Activated CD8-positive, alpha-beta T cell treated with anti-CD3 and anti-CD28 coated beads, Interleukin-2, amount 10 ng/mL, durations not matched to agents 7 days and 5 days (primary cell): ENCODE data around the gene MRPL27. TPM values are rescaled to one million over a fixed set of nuclear protein-coding genes. Genes with fewer than 3 reads are reported as not detected.
"Not testable (repeated sequence)": the region's sequence is repeated elsewhere in the genome, so short reads cannot be mapped to it uniquely, and the experiment has no call there.

ENCODE experiments used
- ATAC-seq: fragments of 150-1000 bp; cut with Tn5 transposase; one replicate; pipeline ENCODE4 v1.10.0; 2021; ENCODE audit warnings: moderate library complexity
- CTCF ChIA-PET: fragments of 350-600 bp; sonication (Branson Sonifier 250); formaldehyde crosslinking; loops from one replicate; lab custom pipeline; 2021; ENCODE audit warnings: antibody characterized with exemption; lab: Charles Lee
- POLR2A ChIA-PET: fragments of 350-600 bp; sonication (Branson Sonifier 250); formaldehyde crosslinking; loops from one replicate; lab custom pipeline; 2021; ENCODE audit warnings: antibody characterized with exemption; lab: Charles Lee
- DNase-seq: peaks from one replicate; pipeline ENCODE4 v3.0.0-alpha.2; 2020
- H3K27ac Mint-ChIP-seq: one replicate; pipeline ENCODE4 v1.8.0; 2021; ENCODE audit warnings: mild to moderate bottlenecking, mixed read lengths
- H3K27me3 Mint-ChIP-seq: one replicate; pipeline ENCODE4 v1.8.0; 2021; ENCODE audit warnings: low read depth, mixed read lengths
- H3K36me3 Mint-ChIP-seq: one replicate; pipeline ENCODE4 v1.8.0; 2021; ENCODE audit warnings: low read depth, mixed read lengths
- H3K4me1 Mint-ChIP-seq: one replicate; pipeline ENCODE4 v1.8.0; 2021; ENCODE audit warnings: low read depth, mixed read lengths
- H3K4me3 Mint-ChIP-seq: one replicate; pipeline ENCODE4 v1.8.0; 2021; ENCODE audit warnings: mild to moderate bottlenecking, mixed read lengths
- H3K9me3 Mint-ChIP-seq: one replicate; pipeline ENCODE4 v1.8.0; 2022; ENCODE audit warnings: mixed read lengths; ENCODE audit not compliant: insufficient read depth
- total RNA-seq, 2 experiments: library from RNA; stranded (reverse); gene quantifications; one replicate each; pipeline ENCODE4 v1.2.3, GENCODE V29; 2021

Gene MRPL27
- total RNA-seq, 2 experiments from 2014 or later = 81.0 to 85.4 TPM

DNA sequence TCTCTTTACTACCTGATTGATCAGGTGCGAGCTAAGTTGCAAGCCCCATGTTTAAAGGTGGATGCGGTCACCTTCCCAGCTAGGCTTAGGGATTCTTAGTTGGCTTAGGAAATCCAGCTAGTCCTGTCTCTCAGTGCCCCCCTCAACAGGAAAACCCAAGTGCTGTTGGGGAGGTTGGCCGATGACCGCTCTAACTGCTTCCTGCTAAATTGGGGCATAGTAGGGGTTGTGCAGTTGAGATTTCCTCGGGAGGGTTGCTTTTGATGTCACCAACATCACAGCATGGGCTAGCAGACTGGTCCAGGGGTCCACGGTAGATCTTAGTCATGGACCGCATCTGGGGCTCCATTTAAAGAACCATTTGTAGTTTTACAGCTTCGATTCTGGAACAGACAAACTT, 26.6 kb upstream of the MRPL27 start:
- ChIA-PET CTCF (interaction anchor here (3.1 to 6.9 kb wide), 4 partner anchors 14 to 79 kb away, joined by 15 to 84 read pairs (median 38); partner anchors contain the start of genes ACSF2 and RSAD1), POLR2A (interaction anchor here (1.3 kb wide), 1 partner anchor 38 kb away, joined by 5 read pairs; no protein-coding TSS in a partner anchor)
- not testable (repeated sequence) for DNase-seq, H3K27me3 Mint-ChIP-seq, H3K4me3 Mint-ChIP-seq, H3K27ac Mint-ChIP-seq, H3K9me3 Mint-ChIP-seq, ATAC-seq
- peaks cover 23% of the 10 kb centered on the region for H3K4me1 Mint-ChIP-seq
- peaks cover 16% of the 10 kb centered on the region for H3K36me3 Mint-ChIP-seq

DNA sequence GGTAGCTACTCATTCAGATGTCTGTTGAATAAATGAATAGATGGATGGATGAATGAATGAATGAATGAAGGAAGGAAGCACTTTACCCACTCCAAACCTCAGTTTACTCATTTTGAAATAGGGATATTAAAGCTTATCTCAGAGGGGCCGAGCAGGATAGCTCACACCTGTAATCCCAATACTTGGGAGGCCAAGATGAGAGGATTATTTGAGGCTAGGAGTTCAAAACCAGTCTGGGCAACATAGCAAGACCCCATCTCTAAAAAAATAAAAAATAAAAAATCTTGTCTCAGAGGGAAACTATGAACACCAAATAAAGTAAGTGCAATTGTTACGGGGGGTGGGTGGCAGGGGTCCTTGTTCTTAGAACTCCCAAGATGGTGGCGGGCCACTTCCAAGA, 25.7 kb upstream of the MRPL27 start:
- not testable (repeated sequence) for ATAC-seq, H3K27ac Mint-ChIP-seq, H3K4me3 Mint-ChIP-seq, H3K9me3 Mint-ChIP-seq, DNase-seq, H3K27me3 Mint-ChIP-seq
- Mint-ChIP-seq H3K4me1 (peaks cover 27% of the 10 kb centered on the region), H3K36me3 (peaks cover 24% of the 10 kb centered on the region)
- POLR2A ChIA-PET = interaction anchor here (1.3 to 4.2 kb wide), 6 partner anchors 8 to 73 kb away, joined by 5 to 53 read pairs (median 18); partner anchors contain the start of genes EME1 and MRPL27
- CTCF ChIA-PET = interaction anchor here (0.8 to 6.9 kb wide), 13 partner anchors 8 to 310 kb away, joined by 3 to 84 read pairs (median 19); partner anchors contain the start of genes ACSF2, ANKRD40, COL1A1 and EME1

DNA sequence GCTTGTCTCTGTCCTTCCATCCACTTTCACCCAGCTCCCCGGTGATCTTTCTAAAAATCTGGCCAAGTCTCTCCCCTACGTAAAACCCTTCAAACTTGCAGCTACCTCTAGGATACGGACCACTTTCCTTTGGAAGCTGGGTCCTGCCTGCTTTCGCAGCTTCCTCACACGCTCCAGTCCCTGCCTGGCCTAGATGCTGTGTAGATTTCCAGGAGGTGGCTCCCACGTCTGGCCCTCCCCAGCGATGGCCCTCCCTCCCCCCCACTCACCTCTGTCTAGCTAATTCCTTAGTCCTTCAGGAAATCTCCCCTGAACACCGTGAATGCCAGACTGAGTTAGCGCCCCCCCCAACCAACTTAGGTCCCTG, 24.9 kb upstream of the MRPL27 start:
- peak overlapping the region; percentile 93 for H3K4me3 Mint-ChIP-seq
- CTCF ChIA-PET = interaction anchor here (0.8 to 6.9 kb wide), 36 partner anchors 9 to 1966 kb away, joined by 3 to 84 read pairs (median 6); partner anchors contain the start of genes ACSF2, ANKRD40, COL1A1 and EME1
- H3K36me3 Mint-ChIP-seq = peaks cover 32% of the 10 kb centered on the region
- ATAC-seq = no peak
- no peak for DNase-seq
- H3K27me3 Mint-ChIP-seq = no peaks in the 10 kb centered on the region
- peak overlapping the region; percentile 94 for H3K27ac Mint-ChIP-seq
- POLR2A ChIA-PET = interaction anchor here (0.5 to 4.2 kb wide), 15 partner anchors 7 to 79 kb away, joined by 3 to 53 read pairs (median 6); partner anchors contain the start of genes EME1, MRPL27 and XYLT2
- peaks cover 27% of the 10 kb centered on the region for H3K4me1 Mint-ChIP-seq
- no peaks in the 10 kb centered on the region for H3K9me3 Mint-ChIP-seq

DNA sequence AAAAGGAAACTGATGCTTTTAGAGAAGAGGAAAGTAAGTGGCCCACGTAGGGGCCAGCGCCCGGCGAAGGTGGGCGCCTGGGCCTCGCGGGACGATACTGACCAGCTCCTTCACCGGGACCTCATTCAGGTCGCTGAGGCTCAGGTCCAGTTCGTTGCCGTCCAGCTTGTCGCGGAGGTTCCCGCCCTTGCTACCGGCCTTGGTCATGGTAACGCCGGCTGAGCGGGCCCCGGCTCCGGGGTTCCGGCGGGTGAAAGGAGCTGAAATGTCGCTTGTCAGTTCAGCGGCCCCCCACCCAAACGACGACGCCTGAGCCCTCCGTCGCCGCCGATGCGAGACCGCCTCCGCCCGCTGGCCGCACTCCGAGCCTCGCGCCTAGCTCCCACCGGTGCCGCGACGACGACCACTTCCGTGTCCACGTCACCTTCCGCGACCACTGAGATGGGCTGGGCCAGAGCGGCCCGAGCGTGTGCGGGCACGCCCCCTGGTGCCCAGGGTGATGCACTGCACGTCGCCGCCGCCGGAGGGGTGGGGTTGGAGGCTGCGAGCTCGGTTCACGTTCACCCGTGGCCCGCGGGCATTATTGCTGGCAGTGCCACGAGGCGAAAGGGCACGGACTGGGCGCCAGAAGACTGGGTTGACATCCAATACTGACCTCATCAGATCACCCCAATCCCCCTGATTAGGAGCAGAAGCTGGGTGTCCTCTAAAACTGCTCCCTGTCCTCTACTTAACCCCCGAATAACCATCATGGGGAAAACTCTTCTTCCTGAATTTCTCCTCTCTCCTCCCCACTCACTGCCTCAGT, 24.3 kb upstream of the MRPL27 start, which contains the start of gene LRRC59:
LRRC59 (minus strand) TSS at position 413 of the 808 bp plus-strand sequence; CDS start at position 207, 206 bp downstream.
- no peaks in the 10 kb centered on the region for H3K27me3 Mint-ChIP-seq
- ATAC-seq (peak; percentile 96), DNase-seq (peak; percentile 94)
- POLR2A ChIA-PET = interaction anchor here (0.5 to 4.2 kb wide), 21 partner anchors 8 to 728 kb away, joined by 3 to 53 read pairs (median 4); partner anchors contain the start of genes EME1, MRPL27, RSAD1 and XYLT2
- peak within 1 kb of the TSS; percentile 94 for H3K27ac Mint-ChIP-seq
- peaks cover 27% of the 10 kb centered on the region for H3K4me1 Mint-ChIP-seq
- peaks cover 36% of the 10 kb centered on the region for H3K36me3 Mint-ChIP-seq
- H3K4me3 Mint-ChIP-seq = peak within 1 kb of the TSS; percentile 93
- no peaks in the 10 kb centered on the region for H3K9me3 Mint-ChIP-seq
- CTCF ChIA-PET = interaction anchor here (0.7 to 6.9 kb wide), 47 partner anchors 8 to 1965 kb away, joined by 3 to 84 read pairs (median 6); partner anchors contain the start of genes ACSF2, ANKRD40, EME1 and MRPL27

DNA sequence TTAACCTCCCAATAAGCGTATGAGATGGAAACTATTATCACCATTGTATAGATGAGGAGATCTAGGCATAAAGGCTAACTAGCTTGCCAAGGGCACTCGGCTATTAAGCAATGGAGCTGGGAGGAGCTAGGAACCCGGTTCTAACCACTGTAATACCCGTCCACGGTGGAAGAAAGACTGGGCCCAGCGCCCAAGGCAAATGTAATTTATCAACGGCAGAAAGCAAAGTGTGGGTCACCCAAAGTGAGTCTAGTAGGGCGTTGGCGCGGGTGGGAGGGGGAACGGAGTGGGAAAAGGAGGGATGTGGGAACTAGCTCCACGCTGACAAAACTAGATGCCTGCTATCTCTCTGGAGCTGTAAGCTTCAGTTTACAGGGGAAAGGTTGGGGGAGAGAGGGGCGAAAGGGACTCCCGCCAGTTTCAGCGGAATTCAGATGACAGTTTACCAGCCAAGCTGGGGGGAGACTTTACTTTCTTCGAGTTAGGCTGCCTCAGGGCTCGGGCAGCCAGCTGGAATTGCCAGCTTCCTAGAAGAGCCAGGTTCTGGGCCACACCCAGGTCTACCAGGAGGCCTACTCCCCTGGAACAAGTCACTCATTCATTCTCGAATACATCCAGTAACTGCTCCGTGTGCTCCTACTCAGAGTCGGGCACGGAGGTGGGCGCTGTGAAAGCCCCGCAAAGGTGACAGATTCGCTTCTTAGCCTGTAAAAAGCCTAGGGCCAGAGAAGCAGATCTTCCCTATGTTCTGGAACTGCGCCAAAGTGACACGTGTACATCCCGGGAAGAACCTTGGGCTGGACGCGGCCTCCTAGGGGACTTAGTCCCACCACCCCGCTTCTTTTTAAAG, 23.5 kb upstream of the MRPL27 start:
- peak overlapping the region; percentile 93 for H3K4me3 Mint-ChIP-seq
- H3K36me3 Mint-ChIP-seq = peaks cover 39% of the 10 kb centered on the region
- CTCF ChIA-PET = interaction anchor here (0.7 to 6.9 kb wide), 45 partner anchors 7 to 1964 kb away, joined by 3 to 84 read pairs (median 6); partner anchors contain the start of genes ACSF2, EME1, MRPL27 and RSAD1
- POLR2A ChIA-PET = interaction anchor here (0.5 to 4.2 kb wide), 22 partner anchors 8 to 728 kb away, joined by 3 to 53 read pairs (median 4); partner anchors contain the start of genes EME1, MRPL27, RSAD1 and XYLT2
- no peaks in the 10 kb centered on the region for H3K27me3 Mint-ChIP-seq
- DNase-seq (peak; percentile 36), ATAC-seq (peak; percentile 18)
- H3K9me3 Mint-ChIP-seq = no peaks in the 10 kb centered on the region
- peaks cover 27% of the 10 kb centered on the region for H3K4me1 Mint-ChIP-seq
- peak overlapping the region; percentile 94 for H3K27ac Mint-ChIP-seq

DNA sequence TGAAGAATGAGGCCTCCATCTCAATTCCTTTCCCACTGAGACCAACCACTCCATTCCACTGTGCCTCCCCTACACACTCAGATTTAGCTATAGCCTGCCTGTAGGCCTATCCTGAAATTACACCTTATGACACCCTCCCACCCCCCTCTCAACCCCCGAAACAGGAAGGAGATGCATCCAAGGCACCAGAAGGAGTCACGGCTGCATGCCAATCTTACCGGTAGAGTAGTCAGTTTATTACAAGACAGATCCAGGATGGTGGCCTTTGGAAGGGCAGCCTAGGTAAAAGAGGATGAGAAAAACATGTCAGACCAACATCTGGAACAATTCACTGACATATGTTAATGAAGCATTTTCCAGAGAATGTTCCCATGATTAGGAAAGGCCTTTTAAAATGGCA, 21.7 kb upstream of the MRPL27 start:
- Mint-ChIP-seq H3K27ac (no peak overlapping the region), H3K4me3 (peak overlapping the region; percentile 93), H3K9me3 (no peaks in the 10 kb centered on the region), H3K4me1 (peaks cover 27% of the 10 kb centered on the region), H3K27me3 (no peaks in the 10 kb centered on the region), H3K36me3 (peaks cover 43% of the 10 kb centered on the region)
- no peak for DNase-seq
- ChIA-PET POLR2A (interaction anchor here (4.2 kb wide), 1 partner anchor 20 kb away, joined by 53 read pairs; the partner anchor contains the start of genes EME1 and MRPL27), CTCF (interaction anchor here (6.9 kb wide), 1 partner anchor 32 kb away, joined by 84 read pairs; no protein-coding TSS in a partner anchor)
- no peak for ATAC-seq

DNA sequence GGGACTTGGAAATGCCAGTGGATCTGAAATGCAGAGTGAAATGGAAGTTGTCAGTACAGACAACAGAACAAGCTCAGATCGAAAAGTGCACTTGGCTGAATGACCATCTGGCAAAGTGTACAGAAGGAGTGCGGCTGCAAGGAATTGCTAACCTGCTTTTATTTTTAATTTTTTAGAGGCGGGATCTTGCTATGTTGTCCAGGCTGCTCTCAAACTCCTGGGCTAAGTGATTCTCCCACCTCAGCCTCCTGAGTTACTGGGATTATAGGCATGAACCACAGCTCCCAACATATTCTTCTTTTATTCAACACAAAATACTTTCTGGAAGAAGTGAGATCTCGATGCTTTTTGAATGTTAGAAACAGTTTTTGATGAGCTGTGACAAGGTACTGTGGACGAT, 20.7 kb upstream of the MRPL27 start:
- peaks cover 27% of the 10 kb centered on the region for H3K4me1 Mint-ChIP-seq
- no peak overlapping the region for H3K4me3 Mint-ChIP-seq
- CTCF ChIA-PET = interaction anchor here (6.9 kb wide), 1 partner anchor 31 kb away, joined by 84 read pairs; no protein-coding TSS in a partner anchor
- H3K27ac Mint-ChIP-seq = no peak overlapping the region
- no peaks in the 10 kb centered on the region for H3K9me3 Mint-ChIP-seq
- POLR2A ChIA-PET = interaction anchor here (0.8 kb wide), 1 partner anchor 8 kb away, joined by 3 read pairs; no protein-coding TSS in a partner anchor
- ATAC-seq (no peak), DNase-seq (no peak)
- H3K36me3 Mint-ChIP-seq = peaks cover 50% of the 10 kb centered on the region
- H3K27me3 Mint-ChIP-seq = no peaks in the 10 kb centered on the region

DNA sequence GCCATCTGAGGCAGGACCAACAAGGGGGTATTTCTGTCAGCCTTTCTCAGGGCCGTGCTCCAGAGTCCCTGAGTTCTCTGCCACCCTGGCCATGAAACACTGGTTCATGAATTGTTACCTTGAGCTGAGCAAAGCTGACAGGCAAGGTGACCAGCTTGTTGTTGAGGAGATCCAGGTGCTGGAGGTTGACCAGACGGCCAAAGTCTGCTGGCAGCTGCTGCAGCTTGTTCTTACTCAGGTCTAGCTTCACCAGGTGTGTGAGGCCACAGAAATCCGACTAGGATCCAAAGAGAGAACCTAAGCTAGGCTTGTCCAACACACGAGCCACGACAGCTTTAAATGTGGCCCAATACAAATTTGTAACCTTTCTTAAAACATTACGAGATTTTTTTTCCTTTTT, 19.6 kb upstream of the MRPL27 start:
- peaks cover 25% of the 10 kb centered on the region for H3K4me1 Mint-ChIP-seq
- DNase-seq (no peak), ATAC-seq (no peak)
- POLR2A ChIA-PET = interaction anchor here (1.6 to 1.8 kb wide), 2 partner anchors 19 to 28 kb away, joined by 4 to 7 read pairs; no protein-coding TSS in a partner anchor
- H3K9me3 Mint-ChIP-seq = no peaks in the 10 kb centered on the region
- CTCF ChIA-PET = interaction anchor here (1.1 to 2.4 kb wide), 2 partner anchors 14 to 86 kb away, joined by 3 to 8 read pairs; partner anchors contain the start of gene RSAD1
- no peak overlapping the region for H3K4me3 Mint-ChIP-seq
- H3K36me3 Mint-ChIP-seq = peaks cover 57% of the 10 kb centered on the region
- no peaks in the 10 kb centered on the region for H3K27me3 Mint-ChIP-seq
- H3K27ac Mint-ChIP-seq = no peak overlapping the region

DNA sequence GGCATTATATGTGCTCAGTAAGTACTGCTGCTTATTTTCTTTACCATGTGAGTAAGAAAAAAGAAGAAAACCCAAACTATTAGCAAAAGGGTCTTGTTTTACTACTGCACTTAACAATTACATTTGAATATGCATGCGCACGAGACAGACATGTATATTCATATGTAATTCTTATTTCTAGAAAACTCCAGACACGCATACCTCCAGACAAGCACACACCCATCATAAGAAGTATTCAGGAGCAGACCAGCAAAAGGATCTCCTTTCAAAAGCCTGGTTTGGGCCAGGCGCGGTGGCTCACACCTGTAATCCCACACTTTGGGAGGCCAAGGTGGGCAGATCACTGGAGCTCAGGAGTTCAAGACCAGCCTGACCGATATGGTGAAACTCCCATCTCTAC, 16.6 kb upstream of the MRPL27 start:
- ATAC-seq = no peak
- Mint-ChIP-seq H3K36me3 (peaks cover 68% of the 10 kb centered on the region), H3K4me3 (no peak overlapping the region), H3K27me3 (no peaks in the 10 kb centered on the region), H3K4me1 (peaks cover 4% of the 10 kb centered on the region), H3K27ac (no peak overlapping the region), H3K9me3 (no peaks in the 10 kb centered on the region)
- no peak for DNase-seq
- CTCF ChIA-PET = interaction anchor here (1.3 to 2.8 kb wide), 2 partner anchors 8 to 27 kb away, joined by 11 to 15 read pairs; partner anchors contain the start of gene LRRC59
- POLR2A ChIA-PET = interaction anchor here (1.9 kb wide), 1 partner anchor 16 kb away, joined by 5 read pairs; no protein-coding TSS in a partner anchor

DNA sequence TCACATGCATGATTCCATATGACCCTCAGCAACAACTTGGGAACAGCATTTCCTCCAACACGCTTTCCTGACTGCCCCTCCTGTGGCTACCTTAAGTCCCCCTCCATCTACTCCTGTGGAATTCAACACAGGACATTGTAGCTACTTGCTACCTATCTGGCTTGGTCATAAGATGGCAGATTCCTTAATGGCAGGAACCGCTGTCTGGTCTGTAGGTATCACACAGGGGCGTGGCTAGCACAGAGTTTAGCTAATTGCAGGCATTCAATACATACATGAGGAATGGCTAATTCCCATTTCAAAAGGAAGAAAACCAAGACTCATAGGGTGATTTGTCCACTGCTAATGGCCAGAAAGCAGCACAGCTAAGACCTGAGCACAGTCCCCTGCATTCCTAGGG, 15.7 kb upstream of the MRPL27 start:
- DNase-seq (no peak), ATAC-seq (no peak)
- ChIA-PET POLR2A (interaction anchor here (1.6 kb wide), 1 partner anchor 8 kb away, joined by 7 read pairs; no protein-coding TSS in a partner anchor), CTCF (interaction anchor here (0.9 to 1.3 kb wide), 2 partner anchors 9 to 26 kb away, joined by 3 to 11 read pairs; partner anchors contain the start of gene LRRC59)
- H3K27me3 Mint-ChIP-seq = no peaks in the 10 kb centered on the region
- no peaks in the 10 kb centered on the region for H3K4me1 Mint-ChIP-seq
- H3K27ac Mint-ChIP-seq = no peak overlapping the region
- H3K36me3 Mint-ChIP-seq = peaks cover 67% of the 10 kb centered on the region
- H3K4me3 Mint-ChIP-seq = no peak overlapping the region
- H3K9me3 Mint-ChIP-seq = no peaks in the 10 kb centered on the region
